H1 (cell line): Measurements from ENCODE around the gene FARS2. TPM values are rescaled to one million over a fixed set of nuclear protein-coding genes. Genes with fewer than 3 reads are reported as not detected.

ENCODE experiments used
- CTCF ChIA-PET: fragments of 300-600 bp; sonication (Branson Sonifier 250); formaldehyde crosslinking; loops from one replicate; lab custom pipeline; 2021; ENCODE audit not compliant: partially characterized antibody; lab: Charles Lee
- POLR2A ChIA-PET: fragments of 300-600 bp; sonication (Branson Sonifier 250); formaldehyde crosslinking; loops from one replicate; lab custom pipeline; 2021; ENCODE audit warnings: inconsistent platforms; ENCODE audit not compliant: partially characterized antibody; lab: Charles Lee
- DNase-seq, 2 experiments: peaks; one replicate each; pipeline versions ENCODE4 v3.0.0 to v3.0.0-alpha.2; 2010 to 2022; ENCODE audit warnings: low spot score in 2 of 2, low read depth in 1 of 2, mixed read lengths in 1 of 2
- FAIRE-seq: peaks from 2 replicates; lab custom pipeline; 2011; peaks lifted over from hg19 to GRCh38; lab: Jason Lieb, UNC
- H2AFZ ChIP-seq: 2 replicates; pipeline ENCODE4 v1.8.1; 2012; ENCODE audit warnings: low read length, inconsistent platforms
- H2AK5ac ChIP-seq: 2 replicates; pipeline ENCODE4 v1.6.1; 2013; ENCODE audit warnings: low read depth, low read length
- H2BK120ac ChIP-seq: replicated peaks from 2 replicates; pipeline ENCODE3; 2013; ENCODE audit warnings: low read depth, low read length, inconsistent platforms
- H2BK12ac ChIP-seq: 2 replicates; pipeline ENCODE4 v1.6.1; 2013; ENCODE audit warnings: low read depth, low read length
- H2BK15ac ChIP-seq: 2 replicates; pipeline ENCODE4 v1.6.1; 2013; ENCODE audit warnings: low read length
- H2BK20ac ChIP-seq: 2 replicates; pipeline ENCODE4 v1.6.1; 2013; ENCODE audit warnings: low read length
- H2BK5ac ChIP-seq: 2 replicates; pipeline ENCODE4 v1.6.1; 2013; ENCODE audit warnings: low read depth, low read length
- H3K14ac ChIP-seq: 2 replicates; pipeline ENCODE4 v1.6.1; 2013; ENCODE audit warnings: inconsistent platforms; ENCODE audit not compliant: insufficient read length
- H3K18ac ChIP-seq: 2 replicates; pipeline ENCODE4 v1.6.1; 2013; ENCODE audit warnings: low read length; ENCODE audit errors: extremely low read depth
- H3K23ac ChIP-seq: 2 replicates; pipeline ENCODE4 v1.6.1; 2013; ENCODE audit warnings: inconsistent platforms; ENCODE audit not compliant: insufficient read length
- H3K23me2 ChIP-seq: 2 replicates; pipeline ENCODE4 v1.6.1; 2013; ENCODE audit warnings: low read depth, low read length
- H3K27ac ChIP-seq: 2 replicates; pipeline ENCODE4 v1.6.1; 2011; ENCODE audit warnings: low read depth, low read length, inconsistent platforms
- H3K27me3 ChIP-seq, 4 experiments: replicated peaks in 1 of 4; 1 replicate in 1 of 4; 2 replicates in 3 of 4; pipeline versions ENCODE4 v1.6.1 to v1.8.1; 2011 to 2013; ENCODE audit warnings: low read length in 3 of 4, mild to moderate bottlenecking in 3 of 4, inconsistent platforms in 2 of 4, mixed read lengths in 2 of 4, moderate library complexity in 1 of 4; ENCODE audit not compliant: control insufficient read depth in 3 of 4, insufficient read depth in 3 of 4; ENCODE audit errors: extremely low read depth in 1 of 4
- H3K36me3 ChIP-seq, 4 experiments: 2 replicates each; pipeline versions ENCODE4 v1.6.1 to v1.8.1; 2011 to 2013; ENCODE audit warnings: mild to moderate bottlenecking in 4 of 4, low read length in 3 of 4, moderate library complexity in 2 of 4, control low read depth in 1 of 4, inconsistent platforms in 1 of 4; ENCODE audit not compliant: insufficient read depth in 4 of 4, control insufficient read depth in 2 of 4
- H3K4ac ChIP-seq: replicated peaks from 2 replicates; pipeline ENCODE3; 2013; ENCODE audit warnings: low read length, low read depth, mixed read lengths, inconsistent platforms; ENCODE audit not compliant: insufficient read length
- H3K4me1 ChIP-seq, 4 experiments: replicated peaks in 1 of 4; 1 replicate in 1 of 4; 2 replicates in 3 of 4; pipeline versions ENCODE4 v1.6.1 to v1.8.1; 2011 to 2013; ENCODE audit warnings: low read length in 3 of 4, inconsistent platforms in 2 of 4, mixed read lengths in 1 of 4; ENCODE audit not compliant: insufficient read depth in 4 of 4, control insufficient read depth in 3 of 4
- H3K4me2 ChIP-seq, 2 experiments: 2 replicates each; pipeline versions ENCODE4 v1.6.1 to v1.8.1; 2011 to 2013; ENCODE audit warnings: low read depth in 2 of 2, low read length in 2 of 2, control low read depth in 1 of 2, inconsistent platforms in 1 of 2, mild to moderate bottlenecking in 1 of 2; ENCODE audit not compliant: insufficient read depth in 1 of 2
- H3K4me3 ChIP-seq, 4 experiments: fragments of 200-600, 300-600 bp in 1 of 4; sonication (generic), shearing (Covaris generic), sonication (Bioruptor Twin) in 1 of 4; 2 replicates each; pipeline versions ENCODE4 v1.5.1 to v1.8.1; 2011 to 2016; ENCODE audit warnings: low read length in 4 of 4, low read depth in 3 of 4, control low read depth in 2 of 4, inconsistent platforms in 2 of 4, mild to moderate bottlenecking in 2 of 4, mixed read lengths in 1 of 4, moderate library complexity in 1 of 4; ENCODE audit not compliant: insufficient read depth in 2 of 4; ENCODE audit errors: extremely low read depth in 1 of 4
- H3K56ac ChIP-seq: replicated peaks from 2 replicates; pipeline ENCODE3; 2013; ENCODE audit warnings: low read depth, mild to moderate bottlenecking, mixed read lengths, low read length, inconsistent platforms; ENCODE audit not compliant: insufficient read length
- H3K79me1 ChIP-seq: 2 replicates; pipeline ENCODE4 v1.6.1; 2013; ENCODE audit warnings: low read depth, low read length, control low read depth
- H3K79me2 ChIP-seq, 2 experiments: 2 replicates each; pipeline versions ENCODE4 v1.6.1 to v1.8.1; 2012 to 2013; ENCODE audit warnings: low read length in 2 of 2, mild to moderate bottlenecking in 2 of 2, inconsistent platforms in 1 of 2; ENCODE audit not compliant: insufficient read depth in 2 of 2, control insufficient read depth in 1 of 2
- H3K9ac ChIP-seq, 4 experiments: replicated peaks in 1 of 4; 1 replicate in 1 of 4; 2 replicates in 3 of 4; pipeline versions ENCODE4 v1.6.1 to v1.8.1; 2011 to 2013; ENCODE audit warnings: low read depth in 3 of 4, low read length in 3 of 4, control low read depth in 2 of 4, mild to moderate bottlenecking in 2 of 4, moderate library complexity in 2 of 4, inconsistent platforms in 1 of 4; ENCODE audit errors: extremely low read depth in 1 of 4
- H3K9me3 ChIP-seq, 2 experiments: 2 replicates each; pipeline versions ENCODE4 v1.6.1 to v1.8.1; 2012 to 2013; ENCODE audit warnings: mild to moderate bottlenecking in 2 of 2, moderate library complexity in 2 of 2, control low read depth in 1 of 2, inconsistent platforms in 1 of 2, low read depth in 1 of 2, low read length in 1 of 2, mixed read lengths in 1 of 2; ENCODE audit not compliant: insufficient read depth in 2 of 2
- H4K20me1 ChIP-seq, 2 experiments: replicated peaks in 1 of 2; 2 replicates each; pipeline versions ENCODE3 to v1.8.1; 2011 to 2013; ENCODE audit warnings: inconsistent platforms in 2 of 2, low read length in 2 of 2, mild to moderate bottlenecking in 1 of 2; ENCODE audit not compliant: insufficient read depth in 2 of 2, control insufficient read depth in 1 of 2
- H4K5ac ChIP-seq: 2 replicates; pipeline ENCODE4 v1.6.1; 2013; ENCODE audit warnings: low read length, low read depth, mixed read lengths, inconsistent platforms; ENCODE audit not compliant: insufficient read length
- H4K8ac ChIP-seq: 2 replicates; pipeline ENCODE4 v1.8.0; 2013; ENCODE audit warnings: mild to moderate bottlenecking, moderate library complexity, low read length, inconsistent platforms; ENCODE audit not compliant: insufficient read depth; ENCODE audit errors: extremely low read depth
- H4K91ac ChIP-seq: replicated peaks from 2 replicates; pipeline ENCODE3; 2013; ENCODE audit warnings: low read length, mixed read lengths, inconsistent platforms; ENCODE audit not compliant: insufficient read length
- ASH2L ChIP-seq: fragments of 200-600, 300-600 bp; sonication (generic); IDR thresholded peaks from one replicate; pipeline ENCODE4 v1.7.1; 2017; ENCODE audit warnings: low read length
- EP300 ChIP-seq, 2 experiments: IDR thresholded peaks; 1 replicate in 1 of 2; 2 replicates in 1 of 2; pipeline ENCODE4 v1.6.1; 2011 to 2012; ENCODE audit warnings: low read depth in 2 of 2, low read length in 2 of 2, mild to moderate bottlenecking in 2 of 2, borderline replicate concordance in 1 of 2, inconsistent platforms in 1 of 2, moderate library complexity in 1 of 2
- MAFK ChIP-seq: IDR thresholded peaks from 2 replicates; pipeline ENCODE4 v1.6.1; 2012; ENCODE audit warnings: low read depth, mild to moderate bottlenecking, improper control_type of control experiment, low read length
- NRF1 ChIP-seq: IDR thresholded peaks from 2 replicates; pipeline ENCODE4 v1.6.1; 2011; ENCODE audit warnings: mild to moderate bottlenecking, low read depth, low read length, improper control_type of control experiment
- RFX5 ChIP-seq: IDR thresholded peaks from 2 replicates; pipeline ENCODE4 v1.6.1; 2011; ENCODE audit warnings: low read depth, low read length, improper control_type of control experiment, borderline replicate concordance
- SIN3A ChIP-seq, 2 experiments: IDR thresholded peaks in 1 of 2; conservative IDR thresholded peaks in 1 of 2; 2 replicates each; pipeline ENCODE4 v1.6.1; 2011 to 2012; ENCODE audit warnings: low read length in 2 of 2, improper control_type of control experiment in 1 of 2, low read depth in 1 of 2, mild to moderate bottlenecking in 1 of 2
- YY1 ChIP-seq: IDR thresholded peaks from 2 replicates; pipeline ENCODE4 v1.6.1; 2011; ENCODE audit warnings: low read depth, mild to moderate bottlenecking, low read length
- WGBS, 2 experiments: shearing (Covaris generic) in 1 of 2; methylation state at CpG; one replicate each; pipeline versions ENCODE4 v1.1.6 to v1.1.7; 2013 to 2015; ENCODE audit warnings: low lambda C conversion rate in 2 of 2, mixed read lengths in 2 of 2, inconsistent platforms in 1 of 2, low coverage in 1 of 2, missing lambda C conversion rate in 1 of 2; ENCODE audit not compliant: insufficient replicate concordance in 2 of 2, insufficient coverage in 1 of 2, insufficient read length in 1 of 2; ENCODE audit errors: extremely low coverage in 1 of 2, missing lambda C conversion rate in 1 of 2; 5-methylcytosine and 5-hydroxymethylcytosine counted together
- polyA plus RNA-seq, 7 experiments: library from polyadenylated mRNA; depleted of rRNA in 3 of 7; stranded (reverse) in 5 of 7; unstranded in 2 of 7; fragments of >200 nt in 5 of 7; fragments of 200-250 nt in 2 of 7; gene quantifications; 1 replicate in 5 of 7; 2 replicates in 1 of 7; 4 replicates in 1 of 7; pipeline versions ENCODE4 v1.2.1 to v1.2.3, GENCODE V29; 2011 to 2013; ENCODE audit warnings: missing spikeins in 2 of 7, mixed read lengths in 2 of 7
- total RNA-seq: library from RNA; stranded (reverse); fragmentation: NEBNext Ultra II Directional; extraction: Animal tissue kit (Norgen Biotek cat#: 25700); gene quantifications from 2 replicates; pipeline ENCODE4 v1.2.1, GENCODE V29; 2021
- TF ChIP-seq, protein P1 (sequence below): IDR thresholded peaks from 2 replicates; pipeline ENCODE4 v1.6.1; 2012; ENCODE audit warnings: inconsistent platforms

The FARS2 gene
- total and polyA plus RNA-seq, 2 of the 8 experiments (the other 6 are each of a cell fraction or from before 2014, with no cell fraction given), result 11.7 to 14.4 TPM

DNA sequence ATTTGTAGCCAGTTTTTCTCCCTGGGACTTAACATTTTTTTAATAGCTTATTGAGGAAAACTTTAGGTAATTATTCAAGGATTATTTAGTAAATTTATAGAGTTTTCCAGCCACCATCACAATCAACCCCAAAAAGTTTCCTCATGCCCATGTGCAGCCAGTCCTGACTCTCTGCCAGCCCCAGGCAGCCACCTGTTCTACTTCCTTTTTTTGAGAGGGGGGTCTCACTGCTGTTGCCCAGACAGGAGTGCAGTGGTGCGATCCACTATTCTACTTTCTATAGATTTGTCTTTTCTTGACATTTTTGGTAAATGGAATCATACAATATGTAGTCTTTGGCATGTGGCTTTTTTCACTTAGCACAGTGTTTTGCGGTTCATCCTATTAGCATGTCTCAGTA is 200.1 kb downstream of the FARS2 start:
- Histone ChIP-seq H3K79me1 (peaks cover 2% of the 10 kb centered on the region; the same call in 1 of the 2 replicates), H2AFZ (no peak overlapping the region), H3K27ac (no peak overlapping the region), H2BK120ac (no peak overlapping the region), H4K20me1 (no peaks in the 10 kb centered on the region), H3K14ac (no peak overlapping the region), H3K4me2 (no peak overlapping the region), H3K18ac (no peak overlapping the region), H3K4ac (no peak overlapping the region), H4K91ac (no peak overlapping the region), H3K23me2 (peaks cover 3% of the 10 kb centered on the region; the same call in 1 of the 2 replicates), H3K4me1 (peaks cover 6 to 16% (median 9%) of the 10 kb centered on the region in 4 experiments; a peak in 6 of 7 replicates), H4K5ac (no peak overlapping the region), H3K9ac (no peak overlapping the region), H3K4me3 (no peak overlapping the region), H4K8ac (no peak overlapping the region), H3K79me2 (no peaks in the 10 kb centered on the region; a peak in 1 of 4 replicates), H2AK5ac (no peak overlapping the region), H3K23ac (no peak overlapping the region), H2BK15ac (no peak overlapping the region), H3K27me3 (no peaks in the 10 kb centered on the region), H2BK5ac (no peak overlapping the region), H3K9me3 (no peaks in the 10 kb centered on the region), H3K36me3 (no peaks in the 10 kb centered on the region), H2BK20ac (no peak overlapping the region), H2BK12ac (no peak overlapping the region), H3K56ac (no peak overlapping the region)
- DNase-seq (no peak), FAIRE-seq (no peak)
- CTCF ChIA-PET, result interaction anchor here (1.2 to 2.0 kb wide), 2 partner anchors 10 to 596 kb away, joined by 4 to 14 read pairs; no protein-coding TSS in a partner anchor
- TF ChIP-seq SIN3A (conservative IDR thresholded peaks at IDR 0.05 in 1 of 2, IDR thresholded peaks at IDR 0.05 in 1 of 2; ENCODE audit: low read depth in 1 of 2, low read length in 2 of 2) (no peak), EP300 (IDR thresholded peaks at IDR 0.05; ENCODE audit: borderline replicate concordance in 1 of 2, low read depth in 2 of 2, low read length in 2 of 2) (no peak), RFX5 (no peak), MAFK (no peak), NRF1 (no peak), YY1 (no peak), ASH2L (no peak)
- TF ChIP-seq, protein P1, sequence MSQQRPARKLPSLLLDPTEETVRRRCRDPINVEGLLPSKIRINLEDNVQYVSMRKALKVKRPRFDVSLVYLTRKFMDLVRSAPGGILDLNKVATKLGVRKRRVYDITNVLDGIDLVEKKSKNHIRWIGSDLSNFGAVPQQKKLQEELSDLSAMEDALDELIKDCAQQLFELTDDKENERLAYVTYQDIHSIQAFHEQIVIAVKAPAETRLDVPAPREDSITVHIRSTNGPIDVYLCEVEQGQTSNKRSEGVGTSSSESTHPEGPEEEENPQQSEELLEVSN, result no peak
- POLR2A ChIA-PET, result interaction anchor here (0.8 kb wide), 1 partner anchor 9 kb away, joined by 3 read pairs; no protein-coding TSS in a partner anchor
- WGBS, 2 experiments, result 91% methylated on average over 2 of the region's 2 CpGs; no CpG with 5 or more reads in 1 of the 2 experiments
